Adipocyte (in vitro differentiated cells): ENCODE measurements around the gene CLASP1.

ENCODE experiments used
- DNase-seq: peaks from one replicate; pipeline ENCODE4 v3.0.0-alpha.2; 2015; ENCODE audit warnings: low read depth
- H3K27me3 ChIP-seq: replicated peaks from 2 replicates; pipeline ENCODE4 v1.7.0; 2013; ENCODE audit warnings: mild to moderate bottlenecking, low read length, moderate library complexity; ENCODE audit not compliant: control insufficient read depth, insufficient read depth
- H3K36me3 ChIP-seq: 2 replicates; pipeline ENCODE4 v1.7.0; 2013; ENCODE audit warnings: low read length, mild to moderate bottlenecking, moderate library complexity; ENCODE audit not compliant: control insufficient read depth, insufficient read depth, severe bottlenecking
- H3K4me1 ChIP-seq: 2 replicates; pipeline ENCODE4 v1.7.0; 2013; ENCODE audit warnings: mild to moderate bottlenecking, low read length, moderate library complexity; ENCODE audit not compliant: control insufficient read depth, insufficient read depth
- H3K4me3 ChIP-seq: 2 replicates; pipeline ENCODE4 v1.7.0; 2013; ENCODE audit warnings: mild to moderate bottlenecking, low read length, moderate library complexity
- H3K9ac ChIP-seq: 2 replicates; pipeline ENCODE4 v1.7.0; 2013; ENCODE audit warnings: mild to moderate bottlenecking, low read length, moderate library complexity
- H3K9me3 ChIP-seq: 2 replicates; pipeline ENCODE4 v1.7.0; 2013; ENCODE audit warnings: mild to moderate bottlenecking, low read length, moderate library complexity; ENCODE audit not compliant: control insufficient read depth

CLASP1 gene

GRCh38 chr2:121598087-121598486 lies 51.2 kb downstream of the CLASP1 start:
- H3K4me3 ChIP-seq, result no peak overlapping the region
- DNase-seq, result no peak
- no peaks in the 10 kb centered on the region for H3K36me3 ChIP-seq
- no peaks in the 10 kb centered on the region for H3K9me3 ChIP-seq
- no peak overlapping the region for H3K9ac ChIP-seq
- H3K27me3 ChIP-seq, result no peaks in the 10 kb centered on the region
- H3K4me1 ChIP-seq, result peaks cover 13% of the 10 kb centered on the region

GRCh38 chr2:121596221-121597080 lies 52.8 kb downstream of the CLASP1 start:
- Histone ChIP-seq H3K36me3 (no peaks in the 10 kb centered on the region), H3K9ac (peak overlapping the region; percentile 54), H3K4me3 (peak overlapping the region; percentile 62), H3K27me3 (no peaks in the 10 kb centered on the region), H3K4me1 (peaks cover 13% of the 10 kb centered on the region), H3K9me3 (no peaks in the 10 kb centered on the region)
- DNase-seq, result peak; percentile 69

GRCh38 chr2:121595012-121595891 lies 54.0 kb downstream of the CLASP1 start:
- Histone ChIP-seq H3K9me3 (no peaks in the 10 kb centered on the region), H3K4me3 (no peak overlapping the region), H3K9ac (peak overlapping the region; percentile 54), H3K27me3 (no peaks in the 10 kb centered on the region), H3K36me3 (no peaks in the 10 kb centered on the region), H3K4me1 (peaks cover 13% of the 10 kb centered on the region)
- no peak for DNase-seq

- H3K9ac ChIP-seq, result no peak overlapping the region
- no peak for DNase-seq
- no peaks in the 10 kb centered on the region for H3K9me3 ChIP-seq
- peaks cover 6% of the 10 kb centered on the region for H3K4me1 ChIP-seq
- no peaks in the 10 kb centered on the region for H3K27me3 ChIP-seq
- H3K36me3 ChIP-seq, result peaks cover 6% of the 10 kb centered on the region
- H3K4me3 ChIP-seq, result no peak overlapping the region
Observed at GRCh38 chr2:121591199-121591598, 58.1 kb downstream of the CLASP1 start.

GRCh38 chr2:121588357-121588756 lies 60.9 kb downstream of the CLASP1 start:
- Histone ChIP-seq H3K9me3 (no peaks in the 10 kb centered on the region), H3K27me3 (no peaks in the 10 kb centered on the region), H3K36me3 (peaks cover 6% of the 10 kb centered on the region), H3K4me3 (no peak overlapping the region), H3K4me1 (no peaks in the 10 kb centered on the region), H3K9ac (no peak overlapping the region)
- peak; percentile 35 for DNase-seq

GRCh38 chr2:121587131-121587530 lies 62.1 kb downstream of the CLASP1 start:
- H3K9me3 ChIP-seq, result no peaks in the 10 kb centered on the region
- H3K36me3 ChIP-seq, result peaks cover 6% of the 10 kb centered on the region
- no peak overlapping the region for H3K4me3 ChIP-seq
- no peaks in the 10 kb centered on the region for H3K27me3 ChIP-seq
- no peaks in the 10 kb centered on the region for H3K4me1 ChIP-seq
- DNase-seq, result no peak
- no peak overlapping the region for H3K9ac ChIP-seq

- H3K27me3 ChIP-seq, result no peaks in the 10 kb centered on the region
- H3K9me3 ChIP-seq, result no peaks in the 10 kb centered on the region
- H3K4me1 ChIP-seq, result peaks cover 12% of the 10 kb centered on the region
- no peak overlapping the region for H3K4me3 ChIP-seq
- peaks cover 6% of the 10 kb centered on the region for H3K36me3 ChIP-seq
- no peak for DNase-seq
- H3K9ac ChIP-seq, result no peak overlapping the region
Observed at GRCh38 chr2:121584741-121585140, 64.5 kb downstream of the CLASP1 start.

- Histone ChIP-seq H3K27me3 (no peaks in the 10 kb centered on the region), H3K36me3 (no peaks in the 10 kb centered on the region), H3K4me1 (peaks cover 23% of the 10 kb centered on the region), H3K4me3 (no peak overlapping the region), H3K9ac (no peak overlapping the region), H3K9me3 (no peaks in the 10 kb centered on the region)
- no peak for DNase-seq
Observed at GRCh38 chr2:121583555-121583954, 65.7 kb downstream of the CLASP1 start.

- Histone ChIP-seq H3K4me3 (no peak overlapping the region), H3K36me3 (no peaks in the 10 kb centered on the region), H3K27me3 (no peaks in the 10 kb centered on the region), H3K4me1 (peaks cover 28% of the 10 kb centered on the region), H3K9me3 (no peaks in the 10 kb centered on the region), H3K9ac (no peak overlapping the region)
- no peak for DNase-seq
Observed at GRCh38 chr2:121582272-121582671, 67.0 kb downstream of the CLASP1 start.

- peak; percentile 39 for DNase-seq
- Histone ChIP-seq H3K9ac (no peak overlapping the region), H3K4me1 (peaks cover 28% of the 10 kb centered on the region)
Observed at GRCh38 chr2:121579309-121579708, 70.0 kb downstream of the CLASP1 start.

GRCh38 chr2:121577381-121577780 lies 71.9 kb downstream of the CLASP1 start:
- Histone ChIP-seq H3K4me1 (peaks cover 36% of the 10 kb centered on the region), H3K27me3 (no peaks in the 10 kb centered on the region), H3K4me3 (no peak overlapping the region), H3K9ac (no peak overlapping the region), H3K9me3 (no peaks in the 10 kb centered on the region), H3K36me3 (no peaks in the 10 kb centered on the region)
- DNase-seq, result no peak

More at GRCh38 chr2:121579309-121579708, 70.0 kb downstream of the CLASP1 start:
- H3K27me3 ChIP-seq, result no peaks in the 10 kb centered on the region
- no peak overlapping the region for H3K4me3 ChIP-seq
- H3K36me3 ChIP-seq, result no peaks in the 10 kb centered on the region
- H3K9me3 ChIP-seq, result no peaks in the 10 kb centered on the region
